H9 (cell line): ENCODE results near the gene OTOL1. TPM values are rescaled to one million over a fixed set of nuclear protein-coding genes. Genes with fewer than 3 reads are reported as not detected.

Source experiments
- DNase-seq: peaks from one replicate; pipeline ENCODE4 v3.0.0-alpha.2; 2017
- H2AFZ ChIP-seq: one replicate; pipeline ENCODE4 v1.6.1; 2013; ENCODE audit warnings: mild to moderate bottlenecking, low read length, control low read depth, moderate library complexity
- H2AK5ac ChIP-seq: 2 replicates; pipeline ENCODE4 v1.6.1; 2013; ENCODE audit warnings: low read length, control low read depth, mixed read lengths; ENCODE audit not compliant: insufficient read length
- H2BK120ac ChIP-seq: one replicate; pipeline ENCODE4 v1.6.1; 2013; ENCODE audit warnings: low read depth, mild to moderate bottlenecking, low read length, control low read depth, inconsistent platforms; ENCODE audit not compliant: poor library complexity, severe bottlenecking
- H2BK12ac ChIP-seq: 2 replicates; pipeline ENCODE4 v1.6.1; 2013; ENCODE audit warnings: low read length, control low read depth, mixed read lengths, low read depth; ENCODE audit not compliant: insufficient read length
- H2BK15ac ChIP-seq: 2 replicates; pipeline ENCODE4 v1.6.1; 2013; ENCODE audit warnings: low read depth, low read length, control low read depth
- H2BK20ac ChIP-seq: one replicate; pipeline ENCODE4 v1.6.1; 2013; ENCODE audit warnings: low read depth, mild to moderate bottlenecking, low read length, control low read depth, inconsistent platforms; ENCODE audit not compliant: poor library complexity, severe bottlenecking
- H2BK5ac ChIP-seq: 2 replicates; pipeline ENCODE4 v1.6.1; 2013; ENCODE audit warnings: low read length, control low read depth, mixed read lengths; ENCODE audit not compliant: insufficient read length
- H3K14ac ChIP-seq: 2 replicates; pipeline ENCODE4 v1.6.1; 2013; ENCODE audit warnings: low read length, control low read depth; ENCODE audit not compliant: insufficient read depth
- H3K18ac ChIP-seq: 2 replicates; pipeline ENCODE4 v1.6.1; 2013; ENCODE audit warnings: low read depth, mild to moderate bottlenecking, mixed read lengths, low read length, control low read depth; ENCODE audit not compliant: insufficient read length
- H3K23ac ChIP-seq: 2 replicates; pipeline ENCODE4 v1.6.1; 2013; ENCODE audit warnings: low read length, control low read depth, mixed read lengths, low read depth; ENCODE audit not compliant: insufficient read length
- H3K23me2 ChIP-seq: 2 replicates; pipeline ENCODE4 v1.6.1; 2013; ENCODE audit warnings: low read depth, mild to moderate bottlenecking, mixed read lengths, low read length, control low read depth; ENCODE audit not compliant: insufficient read length, poor library complexity, severe bottlenecking
- H3K27ac ChIP-seq: 2 replicates; pipeline ENCODE4 v1.5.1; 2013; ENCODE audit warnings: low read length, control low read depth, mixed read lengths, low read depth; ENCODE audit not compliant: insufficient read length
- H3K27me3 ChIP-seq: 2 replicates; pipeline ENCODE4 v1.6.1; 2013; ENCODE audit warnings: low read length, control low read depth, inconsistent platforms; ENCODE audit not compliant: insufficient read depth
- H3K4ac ChIP-seq: 2 replicates; pipeline ENCODE4 v1.6.1; 2013; ENCODE audit warnings: low read depth, mild to moderate bottlenecking, control low read depth, inconsistent platforms, low read length, moderate library complexity
- H3K4me1 ChIP-seq: 2 replicates; pipeline ENCODE4 v1.6.1; 2013; ENCODE audit warnings: low read length, control low read depth, inconsistent platforms; ENCODE audit not compliant: insufficient read depth
- H3K4me2 ChIP-seq: 2 replicates; pipeline ENCODE4 v1.6.1; 2013; ENCODE audit warnings: low read length, control low read depth, mixed read lengths; ENCODE audit not compliant: insufficient read length, insufficient read depth
- H3K56ac ChIP-seq: 2 replicates; pipeline ENCODE4 v1.6.1; 2013; ENCODE audit warnings: low read depth, mild to moderate bottlenecking, mixed read lengths, low read length, control low read depth; ENCODE audit not compliant: insufficient read length
- H3K79me1 ChIP-seq: 2 replicates; pipeline ENCODE4 v1.6.1; 2013; ENCODE audit warnings: low read depth, mild to moderate bottlenecking, moderate library complexity, low read length, control low read depth, inconsistent platforms; ENCODE audit not compliant: insufficient read depth, poor library complexity, severe bottlenecking
- H3K79me2 ChIP-seq: 2 replicates; pipeline ENCODE4 v1.6.1; 2013; ENCODE audit warnings: low read length, control low read depth, inconsistent platforms; ENCODE audit not compliant: insufficient read depth
- H3K9ac ChIP-seq: 2 replicates; pipeline ENCODE4 v1.6.1; 2013; ENCODE audit warnings: low read length, control low read depth, mixed read lengths; ENCODE audit not compliant: insufficient read length; ENCODE audit errors: extremely low read depth
- H3K9me3 ChIP-seq: one replicate; pipeline ENCODE4 v1.6.1; 2013; ENCODE audit warnings: low read depth, low read length, inconsistent platforms; ENCODE audit not compliant: control insufficient read depth
- H3T11ph ChIP-seq: one replicate; pipeline ENCODE4 v1.6.1; 2013; ENCODE audit warnings: mild to moderate bottlenecking, low read length, control low read depth, inconsistent platforms
- H4K20me1 ChIP-seq: one replicate; pipeline ENCODE4 v1.6.1; 2013; ENCODE audit not compliant: control insufficient read depth, insufficient read length, insufficient read depth
- H4K5ac ChIP-seq: 2 replicates; pipeline ENCODE4 v1.6.1; 2013; ENCODE audit warnings: low read depth, mild to moderate bottlenecking, mixed read lengths, low read length, control low read depth; ENCODE audit not compliant: insufficient read length
- H4K8ac ChIP-seq: replicated peaks from 2 replicates; pipeline ENCODE4 v1.6.1; 2013; ENCODE audit warnings: low read length, control low read depth, mixed read lengths, low read depth; ENCODE audit not compliant: insufficient read length
- H4K91ac ChIP-seq: 2 replicates; pipeline ENCODE4 v1.6.1; 2013; ENCODE audit warnings: low read depth, mild to moderate bottlenecking, moderate library complexity, mixed read lengths, low read length, control low read depth; ENCODE audit not compliant: insufficient read length
- H3K27ac Mint-ChIP-seq, 3 experiments: 2 replicates in 2 of 3; 3 replicates in 1 of 3; pipeline ENCODE4 v1.8.0; 2020 to 2021; ENCODE audit warnings: mixed read lengths in 3 of 3, mild to moderate bottlenecking in 1 of 3, moderate library complexity in 1 of 3
- H3K27me3 Mint-ChIP-seq: 2 replicates; pipeline ENCODE4 v1.8.0; 2021; ENCODE audit warnings: low read depth, mild to moderate bottlenecking, moderate library complexity, mixed read lengths
- H3K36me3 Mint-ChIP-seq, 3 experiments: 2 replicates in 2 of 3; 3 replicates in 1 of 3; pipeline ENCODE4 v1.8.0; 2020 to 2021; ENCODE audit warnings: low read depth in 3 of 3, mixed read lengths in 3 of 3; ENCODE audit not compliant: insufficient read depth in 1 of 3
- H3K4me1 Mint-ChIP-seq, 2 experiments: 2 replicates each; pipeline ENCODE4 v1.8.0; 2020; ENCODE audit warnings: mixed read lengths in 2 of 2
- H3K4me3 Mint-ChIP-seq, 2 experiments: 2 replicates in 1 of 2; 3 replicates in 1 of 2; pipeline ENCODE4 v1.8.0; 2020 to 2021; ENCODE audit warnings: mild to moderate bottlenecking in 2 of 2, mixed read lengths in 2 of 2, moderate library complexity in 1 of 2
- H3K9me3 Mint-ChIP-seq, 2 experiments: 2 replicates in 1 of 2; 3 replicates in 1 of 2; pipeline ENCODE4 v1.8.0; 2020; ENCODE audit warnings: mild to moderate bottlenecking in 2 of 2, mixed read lengths in 2 of 2, moderate library complexity in 1 of 2
- CTCF ChIP-seq: fragments of 200-600 bp; sonication (generic); conservative IDR thresholded peaks from 3 replicates; pipeline ENCODE4 v1.8.0; 2021; ENCODE audit warnings: antibody characterized with exemption, mild to moderate bottlenecking
- total RNA-seq: library from RNA; stranded (reverse); gene quantifications from 2 replicates; pipeline ENCODE4 v1.2.1, GENCODE V29; 2021

Gene OTOL1
- total RNA-seq, 1 experiment from 2014 or later, result not detected

GRCh38 chr3:161475905-161476304 is 20.7 kb upstream of the OTOL1 start:
- Histone ChIP-seq H3K56ac (no peak overlapping the region), H3K27ac (no peak overlapping the region), H3K27me3 (no peaks in the 10 kb centered on the region), H2AFZ (no peak overlapping the region), H4K91ac (no peak overlapping the region), H3K4ac (no peak overlapping the region), H3K14ac (no peak overlapping the region), H3K79me2 (no peaks in the 10 kb centered on the region), H3K9ac (no peak overlapping the region), H4K8ac (no peak overlapping the region), H3K4me1 (no peaks in the 10 kb centered on the region; the same call in 1 of the 2 replicates), H2BK15ac (no peak overlapping the region), H3T11ph (no peak overlapping the region), H3K9me3 (no peaks in the 10 kb centered on the region), H2BK20ac (no peak overlapping the region), H3K18ac (no peak overlapping the region), H4K20me1 (no peaks in the 10 kb centered on the region), H2BK5ac (no peak overlapping the region), H3K23ac (no peak overlapping the region), H2AK5ac (no peak overlapping the region), H3K79me1 (no peaks in the 10 kb centered on the region), H2BK120ac (no peak overlapping the region), H2BK12ac (no peak overlapping the region), H3K23me2 (no peaks in the 10 kb centered on the region), H3K4me2 (no peak overlapping the region), H4K5ac (no peak overlapping the region)
- no peak overlapping the region for H3K4me3 Mint-ChIP-seq
- H3K27ac Mint-ChIP-seq, result no peak overlapping the region
- H3K36me3 Mint-ChIP-seq, result no peaks in the 10 kb centered on the region
- peaks cover 7 to 9% of the 10 kb centered on the region in 2 experiments for H3K4me1 Mint-ChIP-seq
- H3K9me3 Mint-ChIP-seq, result no peaks in the 10 kb centered on the region
- DNase-seq, result no peak
- no peaks in the 10 kb centered on the region; the same call in 1 of the 2 replicates for H3K27me3 Mint-ChIP-seq
- no peak for TF ChIP-seq CTCF
